Measurements from ENCODE around the gene GUK1. TPM values are rescaled to one million over a fixed set of nuclear protein-coding genes. Genes with fewer than 3 reads are reported as not detected.

The GUK1 gene
- total RNA-seq, 1 donor from 2014 or later, result 299 TPM

DNA sequence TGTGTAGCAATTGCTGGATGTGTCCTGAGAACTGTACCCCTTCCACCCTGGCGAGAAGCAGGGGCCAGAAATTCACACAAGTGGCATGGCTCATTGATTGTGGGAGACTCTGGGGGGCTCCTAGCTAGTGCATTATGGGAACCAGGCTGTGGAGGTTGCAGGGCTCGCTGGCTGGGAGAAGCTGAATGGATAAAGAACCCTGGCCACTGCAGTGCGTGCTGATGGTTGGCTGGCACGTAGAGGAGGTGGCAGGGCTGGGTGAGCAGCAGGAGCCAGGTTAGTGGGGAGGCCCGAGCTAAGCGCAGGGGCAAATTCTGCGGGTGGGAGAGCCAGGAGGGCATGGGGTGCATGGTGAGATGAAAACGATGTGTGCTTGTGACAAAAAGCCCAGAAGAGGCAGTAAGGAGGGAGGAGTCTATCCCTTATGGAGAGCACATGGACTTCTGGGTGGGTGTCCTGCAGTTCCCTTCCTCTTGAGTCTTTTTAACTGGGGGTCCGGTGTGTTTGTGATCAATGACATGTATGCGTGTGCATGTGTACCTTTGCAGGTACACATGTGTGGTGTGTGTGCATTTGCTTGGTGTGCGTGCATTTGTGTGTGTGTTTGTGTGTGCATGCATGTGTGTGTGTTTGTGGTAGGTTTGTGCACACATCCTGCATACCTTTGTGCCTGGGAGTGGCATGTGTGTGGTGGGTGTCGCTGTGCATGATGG, 3.6 kb downstream of the GUK1 start:
- H3K9me3 ChIP-seq, result no peaks in the 10 kb centered on the region
- intact Hi-C loops (cut with DNase I), result loop anchor here (5.0 kb wide), 1 partner anchor 264 kb away; the partner anchor contains the start of gene TRIM11
- H3K4me3 ChIP-seq, result no peak overlapping the region
- peaks cover 74% of the 10 kb centered on the region for H3K4me1 ChIP-seq
- no peaks in the 10 kb centered on the region for H3K27me3 ChIP-seq
- H3K27ac ChIP-seq, result no peak overlapping the region
- peaks cover 0 to 16% of the 10 kb centered on the region in 2 donors for H3K36me3 ChIP-seq
- DNase-seq (ENCODE audit: extremely low spot score in 2 of 2), result no peak
- TF ChIP-seq POLR2AphosphoS5 (IDR thresholded peaks at IDR 0.05; ENCODE audit: insufficient read depth in 1 of 2, low read depth in 1 of 2) (no peak), POLR2A (IDR thresholded peaks at IDR 0.05) (no peak)
- TF ChIP-seq, protein P1, sequence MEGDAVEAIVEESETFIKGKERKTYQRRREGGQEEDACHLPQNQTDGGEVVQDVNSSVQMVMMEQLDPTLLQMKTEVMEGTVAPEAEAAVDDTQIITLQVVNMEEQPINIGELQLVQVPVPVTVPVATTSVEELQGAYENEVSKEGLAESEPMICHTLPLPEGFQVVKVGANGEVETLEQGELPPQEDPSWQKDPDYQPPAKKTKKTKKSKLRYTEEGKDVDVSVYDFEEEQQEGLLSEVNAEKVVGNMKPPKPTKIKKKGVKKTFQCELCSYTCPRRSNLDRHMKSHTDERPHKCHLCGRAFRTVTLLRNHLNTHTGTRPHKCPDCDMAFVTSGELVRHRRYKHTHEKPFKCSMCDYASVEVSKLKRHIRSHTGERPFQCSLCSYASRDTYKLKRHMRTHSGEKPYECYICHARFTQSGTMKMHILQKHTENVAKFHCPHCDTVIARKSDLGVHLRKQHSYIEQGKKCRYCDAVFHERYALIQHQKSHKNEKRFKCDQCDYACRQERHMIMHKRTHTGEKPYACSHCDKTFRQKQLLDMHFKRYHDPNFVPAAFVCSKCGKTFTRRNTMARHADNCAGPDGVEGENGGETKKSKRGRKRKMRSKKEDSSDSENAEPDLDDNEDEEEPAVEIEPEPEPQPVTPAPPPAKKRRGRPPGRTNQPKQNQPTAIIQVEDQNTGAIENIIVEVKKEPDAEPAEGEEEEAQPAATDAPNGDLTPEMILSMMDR (IDR thresholded peaks at IDR 0.05), result no peak

DNA sequence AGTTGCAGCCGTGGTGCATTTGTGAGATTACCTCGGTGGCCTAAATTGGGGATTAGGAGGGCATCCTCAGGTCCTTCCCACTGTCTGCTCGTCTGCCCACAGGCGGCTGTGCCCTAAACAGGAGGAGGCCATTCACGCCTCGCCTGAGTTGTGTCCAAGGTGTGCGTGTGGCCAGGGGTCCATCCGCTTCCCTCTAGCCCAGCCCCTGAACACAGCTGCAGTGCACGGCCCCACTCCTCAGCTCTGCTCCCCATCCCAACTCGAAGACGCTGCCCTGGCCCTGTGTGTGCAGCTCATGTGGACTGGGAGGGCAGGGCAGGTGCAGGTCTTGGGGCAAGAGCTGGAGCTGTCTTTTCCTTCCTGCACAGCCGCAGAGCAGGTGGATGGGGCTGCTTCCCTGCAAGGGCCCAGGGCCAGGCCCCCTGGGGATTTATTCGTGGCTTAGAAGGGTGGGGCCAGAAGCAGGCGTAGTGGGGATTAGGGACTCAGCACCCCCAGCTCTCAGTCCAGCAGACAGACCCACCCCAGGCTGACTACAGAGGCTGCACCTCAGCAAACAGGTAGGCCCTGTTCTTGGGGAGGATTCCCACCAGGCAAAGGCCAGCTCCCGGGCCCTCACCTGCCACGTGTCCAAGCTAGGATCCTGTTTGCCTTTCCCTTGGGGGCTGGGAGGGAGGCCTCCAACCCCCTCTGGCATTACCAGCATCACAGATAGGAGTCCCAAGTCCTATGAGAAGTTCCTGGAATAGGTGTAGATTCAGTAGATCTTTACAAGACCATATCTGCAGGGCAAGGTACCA, 4.3 kb downstream of the GUK1 start:
- Histone ChIP-seq H3K36me3 (peaks cover 0 to 16% of the 10 kb centered on the region in 2 donors), H3K4me3 (no peak overlapping the region), H3K9me3 (no peaks in the 10 kb centered on the region), H3K4me1 (peaks cover 82% of the 10 kb centered on the region), H3K27ac (no peak overlapping the region), H3K27me3 (no peaks in the 10 kb centered on the region)
- TF ChIP-seq POLR2A (IDR thresholded peaks at IDR 0.05), result no peak
- TF ChIP-seq, protein P1 (IDR thresholded peaks at IDR 0.05), result no peak
- no peak for TF ChIP-seq POLR2AphosphoS5 (IDR thresholded peaks at IDR 0.05; ENCODE audit: insufficient read depth in 1 of 2, low read depth in 1 of 2)
- intact Hi-C loops (cut with DNase I), result loop anchor here (5.0 kb wide), 1 partner anchor 263 kb away; the partner anchor contains the start of gene TRIM11
- DNase-seq (ENCODE audit: extremely low spot score in 2 of 2), result no peak

DNA sequence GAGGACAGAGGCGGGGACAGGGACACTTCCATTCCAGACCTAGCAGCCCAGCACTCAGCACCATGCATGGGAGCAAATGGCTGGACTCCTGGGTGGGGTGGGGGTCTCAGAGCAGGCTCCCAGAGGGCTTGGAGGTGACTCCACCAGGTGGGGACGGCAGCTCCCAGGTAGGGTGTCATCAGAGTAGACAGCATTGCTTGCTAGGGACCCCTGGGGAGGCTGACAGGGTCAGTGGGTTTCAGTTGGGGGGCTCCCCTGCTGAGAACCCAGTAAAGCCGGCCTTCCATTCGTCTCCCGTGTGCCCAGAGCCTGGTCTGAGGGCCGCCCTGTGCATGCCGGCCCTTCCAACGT, 4.9 kb downstream of the GUK1 start:
- TF ChIP-seq, protein P1 (IDR thresholded peaks at IDR 0.05), result no peak
- TF ChIP-seq POLR2A (IDR thresholded peaks at IDR 0.05), result no peak
- TF ChIP-seq POLR2AphosphoS5 (IDR thresholded peaks at IDR 0.05; ENCODE audit: insufficient read depth in 1 of 2, low read depth in 1 of 2), result no peak
- Histone ChIP-seq H3K27ac (no peak overlapping the region), H3K36me3 (peaks cover 0 to 16% of the 10 kb centered on the region in 2 donors), H3K27me3 (no peaks in the 10 kb centered on the region), H3K4me1 (peaks cover 87% of the 10 kb centered on the region), H3K9me3 (no peaks in the 10 kb centered on the region), H3K4me3 (no peak overlapping the region)
- intact Hi-C loops (cut with DNase I), result loop anchor here (5.0 kb wide), 1 partner anchor 262 kb away; the partner anchor contains the start of gene TRIM11
- no peak for DNase-seq (ENCODE audit: extremely low spot score in 2 of 2)

DNA sequence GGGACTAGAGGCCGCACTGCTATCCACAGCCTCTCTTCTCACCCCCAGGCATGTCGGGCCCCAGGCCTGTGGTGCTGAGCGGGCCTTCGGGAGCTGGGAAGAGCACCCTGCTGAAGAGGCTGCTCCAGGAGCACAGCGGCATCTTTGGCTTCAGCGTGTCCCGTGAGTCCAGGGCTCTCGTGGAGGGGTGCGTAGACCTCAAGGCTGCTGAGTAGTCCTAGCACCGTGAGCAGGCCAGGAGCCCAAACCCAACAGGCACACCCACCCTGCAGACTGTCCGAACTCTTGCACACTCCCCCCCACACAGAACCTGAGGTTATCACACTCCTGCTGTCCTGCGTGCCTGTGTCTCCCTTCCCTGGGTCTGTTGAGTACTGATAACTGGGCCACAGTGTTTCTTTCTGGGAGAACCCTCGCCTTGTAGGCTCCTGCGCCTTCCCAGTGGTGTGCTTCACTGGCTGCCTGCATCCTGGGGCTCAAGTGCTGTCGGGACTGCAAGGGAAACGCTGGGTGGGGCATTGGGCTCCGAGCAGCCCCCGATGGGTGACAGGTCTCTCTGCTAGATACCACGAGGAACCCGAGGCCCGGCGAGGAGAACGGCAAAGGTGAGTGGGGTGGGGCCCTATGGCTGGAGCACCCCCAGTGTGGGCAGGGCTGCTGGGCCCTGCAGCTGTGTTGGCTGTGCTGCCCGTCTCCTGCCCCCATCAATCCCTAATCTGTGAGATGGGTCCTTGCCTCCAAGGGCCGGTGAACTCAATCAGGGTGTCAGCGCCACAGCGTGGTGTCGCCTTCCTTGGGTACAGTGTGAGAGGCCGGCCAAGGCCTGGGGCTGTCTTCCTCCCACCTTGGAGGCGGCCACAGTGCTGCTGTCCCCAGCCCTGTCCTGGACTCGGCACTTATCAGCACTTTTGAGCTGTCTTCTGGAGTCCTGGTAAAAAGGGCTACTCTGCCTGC, 5.7 kb downstream of the GUK1 start:
- intact Hi-C loops (cut with DNase I), result no loop called here
- Histone ChIP-seq H3K27ac (no peak overlapping the region), H3K4me3 (no peak overlapping the region), H3K27me3 (no peaks in the 10 kb centered on the region), H3K9me3 (no peaks in the 10 kb centered on the region), H3K36me3 (peaks cover 0 to 16% of the 10 kb centered on the region in 2 donors), H3K4me1 (peaks cover 93% of the 10 kb centered on the region)
- DNase-seq (ENCODE audit: extremely low spot score in 2 of 2), result no peak
- TF ChIP-seq POLR2A (IDR thresholded peaks at IDR 0.05) (no peak), POLR2AphosphoS5 (IDR thresholded peaks at IDR 0.05; ENCODE audit: insufficient read depth in 1 of 2, low read depth in 1 of 2) (no peak)
- TF ChIP-seq, protein P1 (IDR thresholded peaks at IDR 0.05), result no peak

Data from vagina (tissue), 2 donors.